Ishikawa (cell line): Measurements from ENCODE around the gene TLCD3A.

Experiments used
- CEBPB ChIP-seq: IDR thresholded peaks from 2 replicates; pipeline ENCODE4 v1.6.1; 2012
- CREB1 ChIP-seq: IDR thresholded peaks from 2 replicates; pipeline ENCODE4 v1.6.1; 2012; ENCODE audit warnings: low read depth
- EGR1 ChIP-seq: IDR thresholded peaks from 2 replicates; pipeline ENCODE4 v1.6.1; 2012
- EP300 ChIP-seq: IDR thresholded peaks from 2 replicates; pipeline ENCODE4 v1.6.1; 2012; ENCODE audit warnings: borderline replicate concordance
- FOXM1 ChIP-seq: IDR thresholded peaks from 2 replicates; pipeline ENCODE4 v1.6.1; 2012; ENCODE audit warnings: low read depth, borderline replicate concordance
- NFIC ChIP-seq: IDR thresholded peaks from 2 replicates; pipeline ENCODE4 v1.6.1; 2012
- RAD21 ChIP-seq: IDR thresholded peaks from 2 replicates; pipeline ENCODE4 v1.6.1; 2012; ENCODE audit warnings: low read depth
- TAF1 ChIP-seq: IDR thresholded peaks from 2 replicates; pipeline ENCODE4 v1.6.1; 2012; ENCODE audit warnings: low read depth, mild to moderate bottlenecking
- TCF12 ChIP-seq: IDR thresholded peaks from 2 replicates; pipeline ENCODE4 v1.6.1; 2012; ENCODE audit warnings: low read depth
- YY1 ChIP-seq: IDR thresholded peaks from 2 replicates; pipeline ENCODE4 v1.6.1; 2012; ENCODE audit warnings: low read depth
- TF ChIP-seq, protein P1 (sequence below): IDR thresholded peaks from 2 replicates; pipeline ENCODE4 v1.6.1; 2012; ENCODE audit warnings: low read depth, mild to moderate bottlenecking
- TF ChIP-seq, protein P2 (sequence below): IDR thresholded peaks from 2 replicates; pipeline ENCODE4 v1.6.1; 2012
- TF ChIP-seq, protein P3 (sequence below): IDR thresholded peaks from 2 replicates; pipeline ENCODE4 v1.6.1; 2012

DNA sequence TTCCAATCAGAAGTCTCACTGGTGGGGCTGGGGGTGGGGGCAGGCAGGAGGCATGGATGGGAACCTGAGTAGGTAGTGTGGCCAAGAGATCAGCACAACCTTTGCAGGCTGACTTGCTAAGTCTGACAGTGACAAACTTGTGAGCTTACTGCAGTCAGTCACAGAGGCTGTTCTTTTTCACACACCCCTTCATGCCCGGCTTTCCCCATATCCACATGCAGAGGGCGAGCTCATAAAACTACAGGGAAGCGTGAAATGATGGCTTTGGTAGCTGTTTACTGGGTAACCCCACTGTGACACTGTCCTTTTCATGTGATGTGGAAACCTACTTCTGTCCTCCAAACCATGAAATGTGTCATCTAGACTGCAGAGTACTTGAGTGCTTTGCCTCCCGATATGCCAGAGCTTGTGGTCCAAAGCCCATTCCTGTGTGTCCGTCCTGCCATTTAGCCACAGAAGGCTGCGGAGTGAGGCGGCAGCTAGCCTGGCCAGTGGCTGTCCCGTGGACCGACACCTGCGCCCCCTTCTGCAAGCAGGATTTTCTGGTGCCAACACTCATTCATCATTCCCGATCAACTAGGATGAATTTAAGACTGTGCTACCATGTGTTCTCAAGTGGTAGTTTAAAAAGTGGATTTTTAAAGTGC, 9.9 kb downstream of the TLCD3A start:
- TF ChIP-seq, protein P1, sequence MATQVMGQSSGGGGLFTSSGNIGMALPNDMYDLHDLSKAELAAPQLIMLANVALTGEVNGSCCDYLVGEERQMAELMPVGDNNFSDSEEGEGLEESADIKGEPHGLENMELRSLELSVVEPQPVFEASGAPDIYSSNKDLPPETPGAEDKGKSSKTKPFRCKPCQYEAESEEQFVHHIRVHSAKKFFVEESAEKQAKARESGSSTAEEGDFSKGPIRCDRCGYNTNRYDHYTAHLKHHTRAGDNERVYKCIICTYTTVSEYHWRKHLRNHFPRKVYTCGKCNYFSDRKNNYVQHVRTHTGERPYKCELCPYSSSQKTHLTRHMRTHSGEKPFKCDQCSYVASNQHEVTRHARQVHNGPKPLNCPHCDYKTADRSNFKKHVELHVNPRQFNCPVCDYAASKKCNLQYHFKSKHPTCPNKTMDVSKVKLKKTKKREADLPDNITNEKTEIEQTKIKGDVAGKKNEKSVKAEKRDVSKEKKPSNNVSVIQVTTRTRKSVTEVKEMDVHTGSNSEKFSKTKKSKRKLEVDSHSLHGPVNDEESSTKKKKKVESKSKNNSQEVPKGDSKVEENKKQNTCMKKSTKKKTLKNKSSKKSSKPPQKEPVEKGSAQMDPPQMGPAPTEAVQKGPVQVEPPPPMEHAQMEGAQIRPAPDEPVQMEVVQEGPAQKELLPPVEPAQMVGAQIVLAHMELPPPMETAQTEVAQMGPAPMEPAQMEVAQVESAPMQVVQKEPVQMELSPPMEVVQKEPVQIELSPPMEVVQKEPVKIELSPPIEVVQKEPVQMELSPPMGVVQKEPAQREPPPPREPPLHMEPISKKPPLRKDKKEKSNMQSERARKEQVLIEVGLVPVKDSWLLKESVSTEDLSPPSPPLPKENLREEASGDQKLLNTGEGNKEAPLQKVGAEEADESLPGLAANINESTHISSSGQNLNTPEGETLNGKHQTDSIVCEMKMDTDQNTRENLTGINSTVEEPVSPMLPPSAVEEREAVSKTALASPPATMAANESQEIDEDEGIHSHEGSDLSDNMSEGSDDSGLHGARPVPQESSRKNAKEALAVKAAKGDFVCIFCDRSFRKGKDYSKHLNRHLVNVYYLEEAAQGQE: no peak
- TF ChIP-seq, protein P2, sequence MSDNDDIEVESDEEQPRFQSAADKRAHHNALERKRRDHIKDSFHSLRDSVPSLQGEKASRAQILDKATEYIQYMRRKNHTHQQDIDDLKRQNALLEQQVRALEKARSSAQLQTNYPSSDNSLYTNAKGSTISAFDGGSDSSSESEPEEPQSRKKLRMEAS: no peak
- no peak for TF ChIP-seq EGR1
- TF ChIP-seq RAD21: no peak
- no peak for TF ChIP-seq CEBPB
- TF ChIP-seq FOXM1: no peak
- no peak for TF ChIP-seq EP300
- no peak for TF ChIP-seq YY1
- no peak for TF ChIP-seq TAF1
- TF ChIP-seq, protein P3, sequence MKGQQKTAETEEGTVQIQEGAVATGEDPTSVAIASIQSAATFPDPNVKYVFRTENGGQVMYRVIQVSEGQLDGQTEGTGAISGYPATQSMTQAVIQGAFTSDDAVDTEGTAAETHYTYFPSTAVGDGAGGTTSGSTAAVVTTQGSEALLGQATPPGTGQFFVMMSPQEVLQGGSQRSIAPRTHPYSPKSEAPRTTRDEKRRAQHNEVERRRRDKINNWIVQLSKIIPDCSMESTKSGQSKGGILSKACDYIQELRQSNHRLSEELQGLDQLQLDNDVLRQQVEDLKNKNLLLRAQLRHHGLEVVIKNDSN: no peak
- TF ChIP-seq CREB1: no peak
- no peak for TF ChIP-seq NFIC
- no peak for TF ChIP-seq TCF12
